IMR-90 (cell line): ENCODE measurements around the gene LSG1. TPM values are rescaled to one million over a fixed set of nuclear protein-coding genes. Genes with fewer than 3 reads are reported as not detected.

ENCODE experiments used
- ATAC-seq: fragments of 200-7000 bp; cut with Tn5 transposase; 2 replicates; pipeline ENCODE4 v1.9.1; 2020; ENCODE audit warnings: low read depth, mild to moderate bottlenecking, moderate library complexity
- BruUV-seq: library from RNA; stranded (reverse); fragments of 400-500 nt; replicated peaks from 2 replicates; lab custom pipeline; 2021; lab: Mats Ljungman, UMichigan
- CTCF ChIA-PET: fragments of 300-600 bp; formaldehyde crosslinking; extraction: SDS; loops from one replicate; lab custom pipeline; 2021; ENCODE audit warnings: antibody characterized with exemption; lab: Yijun Ruan, JAX
- POLR2A ChIA-PET: fragments of 300-600 bp; sonication (Branson Sonifier 250); formaldehyde crosslinking; loops from one replicate; lab custom pipeline; 2022; ENCODE audit warnings: antibody characterized with exemption; ENCODE audit not compliant: unreplicated experiment; lab: Charles Lee
- DNase-seq: peaks from one replicate; pipeline ENCODE4 v3.0.0; 2013
- H2AFZ ChIP-seq: replicated peaks from 2 replicates; pipeline ENCODE3; 2013; ENCODE audit warnings: low read length, mild to moderate bottlenecking; ENCODE audit not compliant: poor library complexity
- H2AK5ac ChIP-seq: 2 replicates; pipeline ENCODE4 v1.6.1; 2013; ENCODE audit warnings: low read depth, low read length, inconsistent platforms
- H2AK9ac ChIP-seq: replicated peaks from 2 replicates; pipeline ENCODE3; 2013; ENCODE audit warnings: mild to moderate bottlenecking, low read depth, low read length, moderate library complexity; ENCODE audit not compliant: poor library complexity
- H2BK120ac ChIP-seq: 2 replicates; pipeline ENCODE4 v1.6.1; 2013; ENCODE audit warnings: low read depth, low read length, inconsistent platforms
- H2BK15ac ChIP-seq: 3 replicates; pipeline ENCODE4 v1.6.1; 2013; ENCODE audit warnings: low read depth, low read length, inconsistent platforms
- H2BK20ac ChIP-seq: 2 replicates; pipeline ENCODE4 v1.6.1; 2013; ENCODE audit warnings: low read depth, mild to moderate bottlenecking, inconsistent platforms, low read length, moderate library complexity
- H2BK5ac ChIP-seq: 2 replicates; pipeline ENCODE4 v1.6.1; 2013; ENCODE audit warnings: mild to moderate bottlenecking, low read depth, low read length, inconsistent platforms; ENCODE audit not compliant: poor library complexity, severe bottlenecking
- H3K14ac ChIP-seq: replicated peaks from 2 replicates; pipeline ENCODE4 v1.6.1; 2013; ENCODE audit warnings: low read depth, low read length, inconsistent platforms
- H3K18ac ChIP-seq: 2 replicates; pipeline ENCODE4 v1.6.1; 2013; ENCODE audit warnings: low read depth, low read length, control low read depth
- H3K23ac ChIP-seq: 2 replicates; pipeline ENCODE4 v1.6.1; 2013; ENCODE audit warnings: low read depth, low read length, inconsistent platforms
- H3K27ac ChIP-seq: 2 replicates; pipeline ENCODE4 v1.5.1; 2013; ENCODE audit warnings: mild to moderate bottlenecking, control low read depth, low read length; ENCODE audit not compliant: insufficient read depth
- H3K27me3 ChIP-seq: 2 replicates; pipeline ENCODE4 v1.6.1; 2013; ENCODE audit warnings: low read length; ENCODE audit not compliant: control insufficient read depth, insufficient read depth
- H3K36me3 ChIP-seq: 2 replicates; pipeline ENCODE4 v1.6.1; 2013; ENCODE audit warnings: low read length, mixed read lengths; ENCODE audit not compliant: control insufficient read depth, insufficient read depth
- H3K4ac ChIP-seq: 2 replicates; pipeline ENCODE4 v1.6.1; 2013; ENCODE audit warnings: low read depth, low read length, inconsistent platforms
- H3K4me1 ChIP-seq: 2 replicates; pipeline ENCODE4 v1.6.1; 2013; ENCODE audit warnings: low read length, mixed read lengths; ENCODE audit not compliant: control insufficient read depth, insufficient read depth
- H3K4me2 ChIP-seq: 2 replicates; pipeline ENCODE4 v1.6.1; 2013; ENCODE audit warnings: low read depth, mild to moderate bottlenecking, control low read depth, low read length, moderate library complexity
- H3K4me3 ChIP-seq: 2 replicates; pipeline ENCODE4 v1.5.1; 2013; ENCODE audit warnings: low read depth, mild to moderate bottlenecking, control low read depth, low read length, moderate library complexity; ENCODE audit not compliant: insufficient read depth
- H3K56ac ChIP-seq: 2 replicates; pipeline ENCODE4 v1.6.1; 2013; ENCODE audit warnings: low read length, inconsistent platforms; ENCODE audit not compliant: insufficient read depth; ENCODE audit errors: extremely low read depth
- H3K79me1 ChIP-seq, 2 experiments: 2 replicates each; pipeline ENCODE4 v1.6.1; 2013; ENCODE audit warnings: low read length in 2 of 2, inconsistent platforms in 1 of 2, low read depth in 1 of 2
- H3K9ac ChIP-seq: 2 replicates; pipeline ENCODE4 v1.6.1; 2013; ENCODE audit warnings: low read depth, low read length, control low read depth
- H3K9me1 ChIP-seq: 2 replicates; pipeline ENCODE4 v1.6.1; 2013; ENCODE audit warnings: low read length, inconsistent platforms; ENCODE audit not compliant: insufficient read depth
- H3K9me3 ChIP-seq: 2 replicates; pipeline ENCODE4 v1.6.1; 2013; ENCODE audit warnings: low read length; ENCODE audit not compliant: control insufficient read depth, insufficient read depth
- H4K20me1 ChIP-seq: 2 replicates; pipeline ENCODE4 v1.6.1; 2013; ENCODE audit warnings: low read length, inconsistent platforms; ENCODE audit not compliant: insufficient read depth
- H4K5ac ChIP-seq: 2 replicates; pipeline ENCODE4 v1.6.1; 2013; ENCODE audit warnings: mild to moderate bottlenecking, low read depth, low read length, control low read depth
- H4K8ac ChIP-seq, 2 experiments: 2 replicates each; pipeline ENCODE4 v1.6.1; 2013; ENCODE audit warnings: low read depth in 2 of 2, low read length in 2 of 2, control low read depth in 1 of 2, inconsistent platforms in 1 of 2
- H4K91ac ChIP-seq: 2 replicates; pipeline ENCODE4 v1.6.1; 2013; ENCODE audit warnings: low read depth, low read length, inconsistent platforms; ENCODE audit not compliant: insufficient read depth
- BHLHE40 ChIP-seq: fragments of 150-350 bp; IDR thresholded peaks from 2 replicates; pipeline ENCODE4 v1.6.1; 2016; ENCODE audit warnings: mild to moderate bottlenecking, low read depth, low read length
- FOS ChIP-seq: fragments of 150-350 bp; IDR thresholded peaks from 2 replicates; pipeline ENCODE4 v1.6.1; 2016; ENCODE audit warnings: low read depth, low read length
- POLR2A ChIP-seq: IDR thresholded peaks from 2 replicates; pipeline ENCODE4 v1.6.1; 2012; ENCODE audit warnings: mild to moderate bottlenecking, low read depth, low read length
- RCOR1 ChIP-seq: IDR thresholded peaks from 2 replicates; pipeline ENCODE4 v1.6.1; 2012; ENCODE audit warnings: mild to moderate bottlenecking, low read length, improper control_type of control experiment; ENCODE audit not compliant: insufficient replicate concordance
- RFX5 ChIP-seq: IDR thresholded peaks from 2 replicates; pipeline ENCODE4 v1.8.0; 2012; ENCODE audit warnings: low read depth, mild to moderate bottlenecking, low read length, moderate library complexity
- WGBS, 2 experiments: methylation state at CpG; one replicate each; pipeline versions ENCODE4 v1.1.5 to v1.1.7; 2013; ENCODE audit warnings: missing lambda C conversion rate in 2 of 2; ENCODE audit not compliant: insufficient read length in 1 of 2; ENCODE audit errors: extremely low coverage in 2 of 2; 5-methylcytosine and 5-hydroxymethylcytosine counted together
- dilution Hi-C: fragments of 300-500 bp; cut with HindIII; formaldehyde crosslinking; loops from one replicate; pipeline ENCODE4 v1.14.3; 2018; ENCODE audit warnings: low sequenced_read_pairs; ENCODE audit not compliant: unreplicated experiment
- in situ Hi-C: fragments of 300-500 bp; cut with MboI; formaldehyde crosslinking; loops from 3 replicates; pipeline ENCODE4 v1.14.3; 2019; ENCODE audit warnings: low sequenced_read_pairs, inconsistent platforms, mixed read lengths
- intact Hi-C: fragments of 100-400 bp; cut with micrococcal nuclease; formaldehyde crosslinking; loops from 2 replicates; pipeline ENCODE4 v1.10.0; 2022
- polyA plus RNA-seq, 3 experiments: library from polyadenylated mRNA; depleted of rRNA; stranded (reverse); fragments of >200 nt; gene quantifications; 2 replicates each; pipeline ENCODE4 v1.2.3, GENCODE V29; 2012; ENCODE audit warnings: low replicate concordance in 1 of 3
- total RNA-seq: library from RNA; depleted of rRNA; stranded (reverse); fragments of >200 nt; gene quantifications from 2 replicates; pipeline ENCODE4 v1.2.3, GENCODE V29; 2012

LSG1 gene
- total and polyA plus RNA-seq, 2 of the 4 experiments (the other 2 are of a cell fraction), result 26.8 to 45.2 TPM

DNA sequence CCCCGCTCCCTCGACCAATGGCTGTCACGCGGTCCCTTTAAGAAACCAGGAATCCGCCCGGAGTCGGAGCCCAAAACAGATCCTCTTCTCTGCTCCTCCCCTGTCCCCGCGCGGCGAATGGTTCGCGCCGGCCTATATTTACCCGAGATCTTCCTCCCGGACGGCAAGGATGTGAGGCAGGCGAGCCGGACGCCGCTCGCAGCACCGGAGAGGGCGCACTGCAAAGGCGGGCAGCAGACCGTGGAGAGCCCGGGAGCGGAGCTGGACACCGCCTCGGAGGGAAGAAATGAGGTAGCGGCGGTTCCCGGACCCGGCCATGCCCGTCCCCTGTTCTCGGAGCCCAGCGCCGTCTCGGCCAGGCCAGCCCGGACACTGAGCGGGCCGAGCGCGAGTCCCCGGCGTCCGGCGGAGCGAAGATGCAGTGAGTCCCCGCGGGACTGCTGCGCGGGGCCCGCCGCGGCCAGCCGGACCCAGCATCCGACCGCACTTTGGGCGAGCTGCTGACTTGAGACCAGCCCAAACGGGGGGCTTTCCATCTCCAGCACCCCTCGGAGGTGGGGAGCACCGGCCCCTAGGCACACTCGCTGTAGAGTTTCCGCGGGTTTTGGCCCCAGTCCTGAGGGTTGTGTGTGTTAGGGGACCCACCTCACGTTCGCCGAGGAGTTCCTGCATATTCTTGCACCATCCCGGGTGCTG, 13.9 kb upstream of the LSG1 start, which contains the start of gene FAM43A (continued):
- peak; percentile 99 for TF ChIP-seq POLR2A
- no peak for TF ChIP-seq RCOR1
- TF ChIP-seq FOS, result no peak
- TF ChIP-seq BHLHE40, result peak; percentile 94

DNA sequence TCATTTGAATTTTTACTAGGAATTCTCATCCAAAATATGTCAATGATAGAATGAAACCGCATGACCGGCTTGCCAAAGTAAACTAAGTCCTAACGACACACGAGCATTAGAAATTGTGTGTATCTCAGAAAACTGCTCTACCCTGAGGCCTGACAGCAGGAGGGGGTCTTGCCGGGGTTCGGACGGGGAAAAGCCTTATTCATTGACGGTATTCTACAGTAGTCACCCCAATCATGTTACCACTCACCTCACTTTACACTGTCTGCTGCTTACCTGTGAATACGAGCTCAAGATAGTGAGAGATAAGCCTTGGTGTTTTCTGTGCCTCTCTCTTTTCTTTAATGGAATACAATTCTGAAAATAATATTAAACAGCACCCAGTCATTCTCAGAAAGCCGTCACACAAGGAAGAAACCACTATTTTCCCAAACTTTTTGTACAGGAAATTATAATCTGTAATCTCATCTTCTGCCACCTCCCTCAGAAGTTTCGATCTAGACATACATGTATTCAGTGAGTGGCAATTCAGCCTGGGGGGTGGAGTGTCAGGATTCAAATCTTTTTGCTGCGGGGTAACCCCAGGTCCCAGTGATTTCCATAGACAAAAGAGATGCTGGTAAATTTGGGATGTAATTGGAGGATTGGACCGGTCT, 13.2 kb upstream of the LSG1 start:
- DNase-seq, result no peak

More for the DNA sequence above, 13.2 kb upstream of the LSG1 start:
- H2AK9ac ChIP-seq, result no peak overlapping the region
- TF ChIP-seq RFX5 (no peak), FOS (no peak)
- WGBS, 2 experiments, result no CpG with 5 or more reads among the region's 13 CpGs
- no peak overlapping the region for H2BK20ac ChIP-seq
- H4K8ac ChIP-seq, result no peak overlapping the region; a peak in 1 of 4 replicates
- no TSS peak for BruUV-seq
- H3K9me3 ChIP-seq, result no peaks in the 10 kb centered on the region
- dilution Hi-C loops, result no loop called here
- in situ Hi-C loops, result no loop called here
- H3K36me3 ChIP-seq, result peaks cover 14% of the 10 kb centered on the region; the same call in 1 of the 2 replicates
- H3K23ac ChIP-seq, result no peak overlapping the region
- H2AFZ ChIP-seq, result peak overlapping the region; percentile 93
- ATAC-seq, result no peak
- 0 out of 2 replicates have a peak, but pooled peaks cover 6% of the 10 kb centered on the region for H3K9me1 ChIP-seq
- intact Hi-C loops, result loop anchor here (5.0 kb wide), 2 partner anchors 172 to 317 kb away; no protein-coding TSS in a partner anchor
- POLR2A ChIA-PET, result no interaction called here
- H4K91ac ChIP-seq, result no peak overlapping the region
- H3K56ac ChIP-seq, result 0 out of 2 replicates have a peak overlapping the region, but pooled peaks have one; percentile 2
- peak overlapping the region; percentile 65; the same call in 1 of the 2 replicates for H3K4me2 ChIP-seq
- peak overlapping the region; percentile 9; the same call in 1 of the 2 replicates for H3K4me3 ChIP-seq
- H2BK120ac ChIP-seq, result no peak overlapping the region
- peaks cover 33% of the 10 kb centered on the region for H4K20me1 ChIP-seq
- H2BK15ac ChIP-seq, result no peak overlapping the region; the same call in 2 of the 3 replicates
- no peak overlapping the region for H3K14ac ChIP-seq
- no peak overlapping the region for H3K4ac ChIP-seq
- no peak overlapping the region for H4K5ac ChIP-seq
- H3K18ac ChIP-seq, result no peak overlapping the region
- H3K4me1 ChIP-seq, result peaks cover 14% of the 10 kb centered on the region
- H2BK5ac ChIP-seq, result no peak overlapping the region
- peaks cover 0 to 19% of the 10 kb centered on the region in 2 experiments; a peak in 2 of 4 replicates for H3K79me1 ChIP-seq
- H2AK5ac ChIP-seq, result peak overlapping the region; percentile 28; the same call in 1 of the 2 replicates
- no peak overlapping the region for H3K9ac ChIP-seq
- no peak overlapping the region for H3K27ac ChIP-seq
- no peaks in the 10 kb centered on the region for H3K27me3 ChIP-seq
- CTCF ChIA-PET, result interaction anchor here (1.8 to 2.4 kb wide), 2 partner anchors 422 to 576 kb away, joined by 7 read pairs; no protein-coding TSS in a partner anchor
